WTC11 (cell line): ENCODE results near the gene FUZ.

ENCODE experiments used
- ATF1 ChIP-seq: sonication (generic); formaldehyde crosslinking; IDR thresholded peaks from 2 replicates; pipeline ENCODE4 v1.8.1; 2023; ENCODE audit warnings: mild to moderate bottlenecking, moderate library complexity, missing genetic modification reagents
- CTCF ChIP-seq: fragments of 200-600 bp; IDR thresholded peaks from 2 replicates; pipeline ENCODE4 v1.8.0; 2022; ENCODE audit warnings: antibody characterized with exemption
- EMX1 ChIP-seq: fragments of 250-450 bp; sonication (Bioruptor Pico); IDR thresholded peaks from 2 replicates; pipeline ENCODE4 v1.8.0; 2021; ENCODE audit warnings: mild to moderate bottlenecking
- ESRRA ChIP-seq: sonication (generic); formaldehyde crosslinking; IDR thresholded peaks from 2 replicates; pipeline ENCODE4 v1.8.1; 2022; ENCODE audit warnings: mild to moderate bottlenecking, missing genetic modification reagents, borderline replicate concordance
- FOXP4 ChIP-seq: sonication (generic); formaldehyde crosslinking; IDR thresholded peaks from 2 replicates; pipeline ENCODE4 v1.8.0; 2022; ENCODE audit warnings: mild to moderate bottlenecking, missing genetic modification reagents
- HMGA2 ChIP-seq: fragments of 250-450 bp; sonication (Bioruptor Pico); IDR thresholded peaks from 2 replicates; pipeline ENCODE4 v1.4.0; 2021; ENCODE audit warnings: mild to moderate bottlenecking, moderate library complexity
- KAT7 ChIP-seq: sonication (generic); formaldehyde crosslinking; IDR thresholded peaks from 2 replicates; pipeline ENCODE4 v1.8.1; 2023; ENCODE audit warnings: missing genetic modification reagents, mild to moderate bottlenecking, borderline replicate concordance
- SP1 ChIP-seq: sonication (generic); formaldehyde crosslinking; conservative IDR thresholded peaks from 2 replicates; pipeline ENCODE4 v1.8.1; 2022; ENCODE audit warnings: missing genetic modification reagents
- ZBTB43 ChIP-seq: sonication (generic); formaldehyde crosslinking; IDR thresholded peaks from 2 replicates; pipeline ENCODE4 v1.8.1; 2023; ENCODE audit warnings: mild to moderate bottlenecking, missing genetic modification reagents
- ZNF232 ChIP-seq: sonication (generic); formaldehyde crosslinking; IDR thresholded peaks from 2 replicates; pipeline ENCODE4 v1.8.0; 2022; ENCODE audit warnings: mild to moderate bottlenecking, missing genetic modification reagents
- ZNF423 ChIP-seq: fragments of 250-450 bp; sonication (Bioruptor Pico); IDR thresholded peaks from 2 replicates; pipeline ENCODE4 v2.1.2; 2022; ENCODE audit warnings: mild to moderate bottlenecking, moderate library complexity
- TF ChIP-seq, protein P1 (sequence below): sonication (generic); formaldehyde crosslinking; IDR thresholded peaks from 2 replicates; pipeline ENCODE4 v1.8.0; 2022; ENCODE audit warnings: mild to moderate bottlenecking, missing genetic modification reagents

GRCh38 chr19:49840736-49841249 lies 27.7 kb upstream of the FUZ start:
- no peak for TF ChIP-seq EMX1
- TF ChIP-seq, protein P1, sequence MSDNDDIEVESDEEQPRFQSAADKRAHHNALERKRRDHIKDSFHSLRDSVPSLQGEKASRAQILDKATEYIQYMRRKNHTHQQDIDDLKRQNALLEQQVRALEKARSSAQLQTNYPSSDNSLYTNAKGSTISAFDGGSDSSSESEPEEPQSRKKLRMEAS (CRISPR knock-in tag): no peak
- no peak for TF ChIP-seq CTCF
- TF ChIP-seq HMGA2 (CRISPR knock-in tag): no peak
- no peak for TF ChIP-seq ATF1
- no peak for TF ChIP-seq ZNF232 (CRISPR knock-in tag)
- TF ChIP-seq FOXP4 (CRISPR knock-in tag): no peak
- TF ChIP-seq KAT7 (CRISPR knock-in tag): no peak
- no peak for TF ChIP-seq ZBTB43 (CRISPR knock-in tag)
- TF ChIP-seq ESRRA (CRISPR knock-in tag): no peak
- TF ChIP-seq SP1: no peak
- TF ChIP-seq ZNF423 (CRISPR knock-in tag): no peak
